Esophagus squamous epithelium (tissue), 5 donors: ENCODE measurements around the gene IFT22. TPM values are rescaled to one million over a fixed set of nuclear protein-coding genes. Genes with fewer than 3 reads are reported as not detected.
"Not testable (repeated sequence)": the region's sequence is repeated elsewhere in the genome, so short reads cannot be mapped to it uniquely, and the experiment has no call there.

Experiments used
- DNase-seq: peaks from one replicate; lab custom pipeline; 2025; lab: John Stamatoyannopoulos, UW
- H3K27ac ChIP-seq, 4 donors: fragments of 200-600 bp; sonication (generic); one replicate each; pipeline ENCODE4 v1.5.1; 2016 to 2019; ENCODE audit warnings: mild to moderate bottlenecking in 1 of 4
- H3K27me3 ChIP-seq, 4 donors: fragments of 200-600 bp; sonication (generic); 1 replicate in 3 of 4; 2 replicates in 1 of 4; pipeline versions ENCODE4 v1.5.1 to v1.6.0; 2017 to 2021; ENCODE audit warnings: antibody characterized with exemption in 1 of 4
- H3K36me3 ChIP-seq, 3 donors: fragments of 200-600 bp; sonication (generic); one replicate each; pipeline ENCODE4 v1.5.1; 2016 to 2019
- H3K4me1 ChIP-seq, 3 donors: fragments of 200-600 bp; sonication (generic); one replicate each; pipeline ENCODE4 v1.5.1; 2017 to 2019
- H3K4me3 ChIP-seq, 4 donors: fragments of 200-600 bp; sonication (generic); 1 replicate in 3 of 4; 2 replicates in 1 of 4; pipeline ENCODE4 v1.5.1; 2016 to 2019; ENCODE audit warnings: mild to moderate bottlenecking in 2 of 4, moderate library complexity in 1 of 4
- H3K9me3 ChIP-seq, 3 donors: fragments of 200-600 bp; sonication (generic); one replicate each; pipeline ENCODE4 v1.5.1; 2016 to 2019
- POLR2A ChIP-seq, 4 donors: fragments of 450-650 bp; IDR thresholded peaks; one replicate each; pipeline ENCODE4 v1.6.1; 2017; ENCODE audit warnings: antibody characterized with exemption in 4 of 4, mild to moderate bottlenecking in 4 of 4, moderate library complexity in 3 of 4
- WGBS, 2 donors: methylation state at CpG; one replicate each; pipeline ENCODE4 v1.1.5; 2018; 5-methylcytosine and 5-hydroxymethylcytosine counted together
- intact Hi-C: fragments of 100-400 bp; cut with DNase I; formaldehyde crosslinking; loops from one replicate; pipeline ENCODE4 v1.15.0; 2022
- total RNA-seq, 4 donors: library from RNA; depleted of rRNA; stranded (reverse); fragments of >200 nt; gene quantifications; one replicate each; pipeline ENCODE4 v1.1.0, GENCODE V29; 2016
- TF ChIP-seq, protein P1 (sequence below), 6 experiments: fragments of 450-650 bp in 4 of 6; fragments of 200-600 bp in 2 of 6; sonication (generic) in 2 of 6; IDR thresholded peaks; one replicate each; pipeline ENCODE4 v1.5.1; 2016 to 2019; ENCODE audit warnings: antibody characterized with exemption in 6 of 6, mild to moderate bottlenecking in 4 of 6, moderate library complexity in 4 of 6
- donor health status: DM: yes; HTN: yes; CAD: no.

IFT22 gene
- total RNA-seq, 4 donors from 2014 or later = 5.8 to 13.5 (median 9.5) TPM

DNA sequence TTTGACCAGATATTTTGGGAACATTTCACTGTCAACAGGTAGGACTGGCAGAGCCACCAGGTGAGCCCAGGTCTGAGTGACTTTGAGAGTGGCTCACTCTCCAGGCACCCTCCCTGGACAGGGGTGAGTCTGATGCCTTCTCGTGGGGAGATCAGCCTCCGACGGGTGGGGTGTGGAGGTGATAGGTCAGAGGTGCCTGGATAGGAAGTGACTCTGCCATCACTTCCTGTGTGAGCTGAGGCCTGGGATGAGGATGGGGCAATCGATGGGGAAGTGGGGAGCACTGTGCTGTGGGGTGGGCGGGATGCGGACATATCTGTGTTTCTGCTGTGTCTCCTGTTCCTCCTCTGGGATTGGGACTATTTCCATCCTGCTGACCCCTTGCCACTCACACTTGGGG is 34.6 kb downstream of the IFT22 start:
- Histone ChIP-seq H3K4me1 (peaks cover 0 to 10% (median 0%) of the 10 kb centered on the region in 3 donors), H3K36me3 (no peaks in the 10 kb centered on the region), H3K4me3 (no peak overlapping the region), H3K9me3 (no peaks in the 10 kb centered on the region), H3K27ac (no peak overlapping the region), H3K27me3 (peaks cover 0 to 41% (median 0%) of the 10 kb centered on the region in 4 donors)
- no peak for TF ChIP-seq POLR2A (IDR thresholded peaks at IDR 0.05)
- TF ChIP-seq, protein P1, sequence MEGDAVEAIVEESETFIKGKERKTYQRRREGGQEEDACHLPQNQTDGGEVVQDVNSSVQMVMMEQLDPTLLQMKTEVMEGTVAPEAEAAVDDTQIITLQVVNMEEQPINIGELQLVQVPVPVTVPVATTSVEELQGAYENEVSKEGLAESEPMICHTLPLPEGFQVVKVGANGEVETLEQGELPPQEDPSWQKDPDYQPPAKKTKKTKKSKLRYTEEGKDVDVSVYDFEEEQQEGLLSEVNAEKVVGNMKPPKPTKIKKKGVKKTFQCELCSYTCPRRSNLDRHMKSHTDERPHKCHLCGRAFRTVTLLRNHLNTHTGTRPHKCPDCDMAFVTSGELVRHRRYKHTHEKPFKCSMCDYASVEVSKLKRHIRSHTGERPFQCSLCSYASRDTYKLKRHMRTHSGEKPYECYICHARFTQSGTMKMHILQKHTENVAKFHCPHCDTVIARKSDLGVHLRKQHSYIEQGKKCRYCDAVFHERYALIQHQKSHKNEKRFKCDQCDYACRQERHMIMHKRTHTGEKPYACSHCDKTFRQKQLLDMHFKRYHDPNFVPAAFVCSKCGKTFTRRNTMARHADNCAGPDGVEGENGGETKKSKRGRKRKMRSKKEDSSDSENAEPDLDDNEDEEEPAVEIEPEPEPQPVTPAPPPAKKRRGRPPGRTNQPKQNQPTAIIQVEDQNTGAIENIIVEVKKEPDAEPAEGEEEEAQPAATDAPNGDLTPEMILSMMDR (IDR thresholded peaks at IDR 0.05) = no peak
- intact Hi-C loops = loop anchor here (10.0 kb wide), 1 partner anchor 142 kb away; no protein-coding TSS in a partner anchor
- 21 to 80% methylated on average over 3 of the region's 6 CpGs for WGBS, 2 donors
- no peak for DNase-seq

DNA sequence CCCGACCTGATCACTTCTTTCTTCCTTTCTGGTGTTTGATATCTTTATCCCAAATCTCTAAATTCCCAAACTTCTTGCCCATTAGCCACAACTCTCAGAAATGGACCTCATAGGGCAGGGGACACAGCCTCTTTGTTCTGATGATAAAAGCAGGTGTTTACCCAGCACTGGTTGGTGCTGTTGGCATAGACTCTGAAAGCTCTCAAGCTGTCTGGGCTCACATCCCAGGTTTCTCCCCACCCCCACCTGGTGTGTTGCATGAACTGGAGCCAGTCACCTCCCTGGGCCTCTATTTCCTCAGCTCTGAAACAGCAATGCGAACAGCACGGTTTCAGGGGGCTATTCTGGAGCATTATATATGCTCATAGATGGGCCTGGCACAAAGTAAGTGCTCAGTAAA is 35.7 kb downstream of the IFT22 start:
- not testable (repeated sequence) for DNase-seq, H3K27ac ChIP-seq, H3K36me3 ChIP-seq, H3K4me3 ChIP-seq, H3K4me1 ChIP-seq, H3K9me3 ChIP-seq
- peaks cover 0 to 29% (median 0%) of the 10 kb centered on the region in 4 donors for H3K27me3 ChIP-seq
- WGBS, 2 donors = 67% methylated on average over 3 of the region's 3 CpGs
- intact Hi-C loops = loop anchor here (10.0 kb wide), 1 partner anchor 141 kb away; no protein-coding TSS in a partner anchor

DNA sequence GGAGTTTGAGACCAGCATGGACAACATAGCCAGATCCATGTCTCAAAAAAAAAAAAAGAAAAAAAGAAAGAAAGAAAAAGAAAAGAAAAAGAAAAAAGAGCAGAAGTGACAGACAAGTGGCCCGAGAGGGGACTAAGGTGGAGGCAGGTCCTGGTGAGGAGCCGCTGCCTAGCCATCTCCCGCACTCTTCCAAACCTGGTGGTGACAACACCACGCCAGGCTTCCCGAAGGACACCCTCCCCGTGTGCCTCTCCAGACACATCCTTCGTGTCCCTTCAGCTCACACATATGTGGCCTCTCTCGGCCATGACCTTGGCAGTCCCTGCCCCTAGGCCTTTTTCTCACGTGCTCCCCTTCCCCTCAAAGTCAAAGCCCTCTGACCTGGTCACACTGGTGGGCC is 36.4 kb downstream of the IFT22 start:
- TF ChIP-seq POLR2A (IDR thresholded peaks at IDR 0.05) = no peak
- TF ChIP-seq, protein P1 (IDR thresholded peaks at IDR 0.05) = no peak
- Histone ChIP-seq H3K9me3 (no peaks in the 10 kb centered on the region), H3K4me3 (no peak overlapping the region), H3K27me3 (peaks cover 0 to 28% (median 0%) of the 10 kb centered on the region in 4 donors), H3K36me3 (no peaks in the 10 kb centered on the region), H3K27ac (no peak overlapping the region), H3K4me1 (peaks cover 0 to 4% (median 0%) of the 10 kb centered on the region in 3 donors)
- DNase-seq = no peak
- intact Hi-C loops = loop anchor here (10.0 kb wide), 1 partner anchor 140 kb away; no protein-coding TSS in a partner anchor
- 76% methylated on average over 9 of the region's 9 CpGs for WGBS, 2 donors

DNA sequence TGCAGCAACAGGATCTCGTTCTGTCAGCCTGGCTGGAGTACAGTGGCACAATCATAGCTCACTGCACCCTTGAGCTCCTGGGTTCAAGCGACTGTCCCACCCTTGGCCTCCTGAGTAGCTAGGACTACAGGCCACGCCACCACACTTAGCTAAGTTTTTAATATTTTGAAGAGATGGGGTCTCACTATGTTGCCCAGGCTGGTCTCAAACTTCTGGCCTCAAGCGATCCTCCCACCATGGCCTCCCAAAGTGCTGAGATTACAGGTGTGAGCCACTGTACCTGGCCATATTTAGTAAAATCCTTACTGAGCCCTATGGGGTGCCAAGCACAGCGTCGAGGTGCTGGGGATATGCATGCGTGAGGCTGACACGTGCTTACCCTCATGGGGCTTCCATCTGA is 40.7 kb downstream of the IFT22 start:
- intact Hi-C loops = loop anchor here (10.0 kb wide), 1 partner anchor 136 kb away; no protein-coding TSS in a partner anchor
- H3K27me3 ChIP-seq = peaks cover 0 to 52% (median 0%) of the 10 kb centered on the region in 4 donors
- not testable (repeated sequence) for DNase-seq, H3K4me3 ChIP-seq, H3K36me3 ChIP-seq, H3K9me3 ChIP-seq, H3K4me1 ChIP-seq, H3K27ac ChIP-seq
- WGBS, 2 donors = 78 to 84% methylated on average over 4 to 7 of the region's 8 CpGs

DNA sequence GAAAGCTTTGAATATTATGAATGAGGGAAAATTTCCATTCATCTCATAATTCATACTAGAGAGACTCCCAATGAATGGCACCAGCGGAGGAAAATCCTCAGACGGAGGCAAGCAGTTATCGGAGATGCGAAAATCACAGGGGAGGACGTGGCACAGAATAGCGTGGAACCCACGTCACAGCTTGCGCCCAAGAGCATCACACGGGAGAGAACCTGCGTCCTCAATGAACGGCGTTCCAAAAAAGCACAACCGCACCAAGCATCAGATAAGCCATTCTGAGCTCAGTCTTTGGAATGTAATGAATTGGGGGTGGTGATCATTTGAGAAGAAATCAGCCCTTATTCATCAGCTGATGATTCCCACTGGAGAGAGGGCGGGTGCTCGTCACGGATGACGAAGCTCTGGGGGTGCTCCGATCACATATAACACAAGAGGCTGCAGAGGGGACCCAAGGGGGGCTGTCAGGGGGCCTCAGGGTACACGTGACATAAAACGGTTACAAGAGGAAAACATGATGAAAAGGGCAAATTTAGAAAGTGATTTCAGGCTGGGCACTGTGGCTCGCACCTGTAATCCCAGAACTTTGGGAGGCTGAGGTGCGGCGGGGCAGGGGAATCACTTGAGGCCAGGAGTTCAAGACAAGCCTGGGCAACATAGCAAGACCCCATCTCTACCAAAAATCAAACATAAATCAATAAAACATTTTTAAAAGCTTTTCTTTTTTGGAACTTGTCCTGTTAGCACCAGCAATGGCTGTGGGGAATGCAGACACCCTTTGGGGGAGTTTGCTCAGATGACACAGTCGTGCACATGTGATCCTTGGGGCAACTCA is 42.9 kb downstream of the IFT22 start:
- Histone ChIP-seq H3K4me1 (peaks cover 0 to 4% (median 0%) of the 10 kb centered on the region in 3 donors), H3K27me3 (peaks cover 0 to 70% (median 0%) of the 10 kb centered on the region in 4 donors), H3K36me3 (no peaks in the 10 kb centered on the region), H3K9me3 (no peaks in the 10 kb centered on the region), H3K4me3 (no peak overlapping the region), H3K27ac (no peak overlapping the region)
- intact Hi-C loops = no loop called here
- 72 to 75% methylated on average over 24 of the region's 24 CpGs for WGBS, 2 donors
- no peak for DNase-seq
- no peak for TF ChIP-seq POLR2A (IDR thresholded peaks at IDR 0.05)
- TF ChIP-seq, protein P1 (IDR thresholded peaks at IDR 0.05) = no peak

DNA sequence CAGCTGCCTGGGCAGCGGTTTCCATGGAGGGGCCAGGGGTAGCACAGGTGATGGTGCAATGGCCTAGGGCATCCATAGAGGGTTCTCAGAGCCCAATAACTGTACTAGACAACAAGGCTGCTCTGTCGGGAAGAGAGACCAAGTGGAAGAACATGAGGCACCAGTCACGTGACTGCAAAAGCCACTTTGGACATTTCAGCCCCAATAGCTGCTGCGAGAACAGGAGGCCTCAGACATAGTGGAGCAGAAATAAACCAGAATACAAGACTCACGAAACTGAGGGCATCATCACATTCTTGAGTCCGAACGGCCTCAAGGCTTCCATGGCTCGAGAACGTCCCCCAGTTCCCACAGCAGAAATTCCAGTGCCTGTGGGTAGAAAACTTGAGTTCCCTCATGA is 44.5 kb downstream of the IFT22 start:
- no peaks in the 10 kb centered on the region for H3K9me3 ChIP-seq
- TF ChIP-seq POLR2A (IDR thresholded peaks at IDR 0.05) = no peak
- TF ChIP-seq, protein P1 (IDR thresholded peaks at IDR 0.05) = no peak
- intact Hi-C loops = no loop called here
- H3K27me3 ChIP-seq = peaks cover 0 to 80% (median 0%) of the 10 kb centered on the region in 4 donors
- no peaks in the 10 kb centered on the region for H3K4me1 ChIP-seq
- no peak overlapping the region for H3K27ac ChIP-seq
- WGBS, 2 donors = 72 to 76% methylated on average over 9 of the region's 9 CpGs
- H3K4me3 ChIP-seq = no peak overlapping the region
- H3K36me3 ChIP-seq = no peaks in the 10 kb centered on the region
- no peak for DNase-seq
